ENCODE measurements around the gene FAM81B.
"Not testable (repeated sequence)": the region's sequence is repeated elsewhere in the genome, so short reads cannot be mapped to it uniquely, and the experiment has no call there.

The FAM81B gene

GRCh38 chr5:95390812-95391492 lies at the start of gene FAM81B:
Gene FAM81B (plus strand): TSS chr5:95391366. CDS start chr5:95391390, 24 bp downstream.
- no peak for DNase-seq (ENCODE audit: low read depth in 2 of 2)

GRCh38 chr5:95341444-95341843 lies 49.7 kb upstream of the FAM81B start:
- DNase-seq (ENCODE audit: low read depth in 2 of 2) = not testable (repeated sequence)

- DNase-seq (ENCODE audit: low read depth in 2 of 2) = no peak
Observed at GRCh38 chr5:95347506-95348120, 43.6 kb upstream of the FAM81B start.

GRCh38 chr5:95350631-95351030 lies 40.5 kb upstream of the FAM81B start:
- no peak for DNase-seq (ENCODE audit: low read depth in 2 of 2)

GRCh38 chr5:95352691-95353090 lies 38.5 kb upstream of the FAM81B start:
- no peak for DNase-seq (ENCODE audit: low read depth in 2 of 2)

GRCh38 chr5:95358320-95358719 lies 32.8 kb upstream of the FAM81B start:
- no peak for DNase-seq (ENCODE audit: low read depth in 2 of 2)

- DNase-seq (ENCODE audit: low read depth in 2 of 2) = no peak
Observed at GRCh38 chr5:95358848-95359247, 32.3 kb upstream of the FAM81B start.

GRCh38 chr5:95360667-95361066 lies 30.5 kb upstream of the FAM81B start:
- not testable (repeated sequence) for DNase-seq (ENCODE audit: low read depth in 2 of 2)

- no peak for DNase-seq (ENCODE audit: low read depth in 2 of 2)
Observed at GRCh38 chr5:95365302-95366095, 25.7 kb upstream of the FAM81B start.

- DNase-seq (ENCODE audit: low read depth in 2 of 2) = no peak
Observed at GRCh38 chr5:95369782-95370181, 21.4 kb upstream of the FAM81B start.

GRCh38 chr5:95374061-95374460 lies 17.1 kb upstream of the FAM81B start:
- DNase-seq (ENCODE audit: low read depth in 2 of 2) = no peak

- no peak for DNase-seq (ENCODE audit: low read depth in 2 of 2)
Observed at GRCh38 chr5:95375591-95375990, 15.6 kb upstream of the FAM81B start.

GRCh38 chr5:95379133-95379532 lies 12.0 kb upstream of the FAM81B start:
- DNase-seq (ENCODE audit: low read depth in 2 of 2) = no peak

GRCh38 chr5:95380103-95380628 lies 11.0 kb upstream of the FAM81B start:
- no peak for DNase-seq (ENCODE audit: low read depth in 2 of 2)

GRCh38 chr5:95382801-95383200 lies 8.4 kb upstream of the FAM81B start:
- no peak for DNase-seq (ENCODE audit: low read depth in 2 of 2)

GRCh38 chr5:95384485-95385213 lies 6.5 kb upstream of the FAM81B start:
- no peak for DNase-seq (ENCODE audit: low read depth in 2 of 2)

GRCh38 chr5:95385334-95385733 lies 5.8 kb upstream of the FAM81B start:
- DNase-seq (ENCODE audit: low read depth in 2 of 2) = no peak

- not testable (repeated sequence) for DNase-seq (ENCODE audit: low read depth in 2 of 2)
Observed at GRCh38 chr5:95391965-95392364, 799 bp downstream of the FAM81B start.

GRCh38 chr5:95392593-95393182 lies 1.5 kb downstream of the FAM81B start:
- no peak for DNase-seq (ENCODE audit: low read depth in 2 of 2)

GRCh38 chr5:95393279-95393678 lies 2.1 kb downstream of the FAM81B start:
- no peak for DNase-seq (ENCODE audit: low read depth in 2 of 2)

- DNase-seq (ENCODE audit: low read depth in 2 of 2) = no peak
Observed at GRCh38 chr5:95398989-95399388, 7.8 kb downstream of the FAM81B start.
